Measurements from ENCODE around the gene TGM4. TPM values are rescaled to one million over a fixed set of nuclear protein-coding genes. Genes with fewer than 3 reads are reported as not detected.

Gene TGM4
- total and polyA plus RNA-seq, 9 of the 15 experiments (the other 6 are each of a cell fraction or from before 2014, with no cell fraction given), result not detected

DNA sequence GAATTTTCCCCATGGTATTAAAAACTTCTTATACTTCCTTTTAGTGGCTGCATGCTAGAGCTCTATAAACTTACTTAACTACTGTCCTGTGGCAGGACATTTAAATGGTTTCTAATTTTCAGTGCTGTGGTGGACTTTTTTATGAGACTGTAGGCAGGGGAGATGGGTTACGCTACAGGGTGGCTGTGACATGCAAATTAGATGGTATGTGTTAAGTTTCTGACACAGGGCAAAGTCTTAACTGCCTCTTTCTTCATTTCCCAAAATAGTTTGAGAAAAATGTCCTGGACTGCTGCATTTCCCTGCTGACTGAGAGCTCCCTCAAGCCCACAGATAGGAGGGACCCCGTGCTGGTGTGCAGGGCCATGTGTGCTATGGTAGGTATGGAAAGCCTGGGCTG is 22.0 kb downstream of the TGM4 start:
- Histone ChIP-seq H2AFZ (ENCODE audit: low read depth, low read length) (no peak overlapping the region), H3K4me2 (ENCODE audit: insufficient read depth, low read length) (no peak overlapping the region), H3K36me3 (ENCODE audit: control insufficient read depth, insufficient read depth, low read length) (no peaks in the 10 kb centered on the region), H3K27ac (ENCODE audit: extremely low read depth, low read depth, low read length) (no peak overlapping the region), H3K4me1 (replicated peaks in 1 of 2; ENCODE audit: control insufficient read depth in 2 of 2, insufficient read depth in 2 of 2, low read length in 2 of 2) (no peaks in the 10 kb centered on the region), H3K9ac (ENCODE audit: insufficient read depth in 1 of 2, low read depth in 2 of 2, low read length in 2 of 2) (no peak overlapping the region), H3K27me3 (ENCODE audit: control insufficient read depth in 2 of 2, insufficient read depth in 2 of 2, low read length in 2 of 2) (peaks cover 38 to 62% of the 10 kb centered on the region in 2 experiments), H3K4me3 (no peak overlapping the region), H3K79me2 (ENCODE audit: control insufficient read depth, insufficient read depth, low read length) (no peaks in the 10 kb centered on the region), H3K9me1 (ENCODE audit: control insufficient read depth, insufficient read depth, low read length) (no peaks in the 10 kb centered on the region), H4K20me1 (replicated peaks; ENCODE audit: control insufficient read depth, insufficient read depth, low read length) (no peaks in the 10 kb centered on the region), H3K9me3 (replicated peaks; ENCODE audit: control insufficient read depth, insufficient read depth, low read depth, low read length) (no peaks in the 10 kb centered on the region)
- ATAC-seq (no peak), FAIRE-seq (no peak), DNase-seq (ENCODE audit: extremely low read depth in 1 of 4, low spot score in 3 of 4) (no peak)
- POLR2A ChIA-PET, result interaction anchor here (1.0 kb wide), 1 partner anchor 9 kb away, joined by 5 read pairs; no protein-coding TSS in a partner anchor
- CTCF ChIA-PET (ENCODE audit: low intra/inter-chr PET ratio), result no interaction called here
- in situ Hi-C loops (cut with MboI), result no loop called here
- TF ChIP-seq ZMIZ1 (IDR thresholded peaks at IDR 0.05; ENCODE audit: low read depth in 2 of 2, low read length in 2 of 2) (no peak), ZNF830 (CRISPR knock-in tag; IDR thresholded peaks at IDR 0.05) (no peak), DNMT1 (IDR thresholded peaks at IDR 0.05) (no peak), BDP1 (IDR thresholded peaks at IDR 0.05; ENCODE audit: insufficient read depth, insufficient read length) (no peak), PRDM10 (IDR thresholded peaks at IDR 0.05; ENCODE audit: partially characterized antibody) (peak; percentile 10), RBM34 (IDR thresholded peaks at IDR 0.05; ENCODE audit: borderline replicate concordance, insufficient read depth, low read length) (no peak)
- 9% methylated on average over 2 of the region's 2 CpGs for WGBS (ENCODE audit: insufficient coverage, low coverage, missing lambda C conversion rate)
- intact Hi-C loops (cut with micrococcal nuclease), result no loop called here
- no TSS peak for BruUV-seq (replicated peaks)
